Keratinocyte (primary cell): ENCODE results near the gene HOXD1. TPM values are rescaled to one million over a fixed set of nuclear protein-coding genes. Genes with fewer than 3 reads are reported as not detected.

Source experiments
- DNase-seq: peaks from one replicate; pipeline ENCODE4 v3.0.0-alpha.2; 2011; ENCODE audit warnings: low read depth, missing footprints, low spot score
- FAIRE-seq: peaks from 2 replicates; lab custom pipeline; 2011; peaks lifted over from hg19 to GRCh38; lab: Jason Lieb, UNC
- H2AFZ ChIP-seq: 2 replicates; pipeline ENCODE4 v1.6.0; 2012; ENCODE audit warnings: low read length, control low read depth, inconsistent platforms; ENCODE audit not compliant: control insufficient read depth
- H3K27ac ChIP-seq: 2 replicates; pipeline ENCODE4 v1.5.1; 2011; ENCODE audit warnings: low read length; ENCODE audit not compliant: control insufficient read depth, insufficient read depth
- H3K27me3 ChIP-seq: 3 replicates; pipeline ENCODE4 v1.6.0; 2011; ENCODE audit warnings: low read length; ENCODE audit not compliant: control insufficient read depth, insufficient read depth; ENCODE audit errors: extremely low read depth
- H3K36me3 ChIP-seq, 2 experiments: 2 replicates in 1 of 2; 3 replicates in 1 of 2; pipeline ENCODE4 v1.5.1; 2011; ENCODE audit warnings: low read length in 2 of 2, mild to moderate bottlenecking in 1 of 2; ENCODE audit not compliant: control insufficient read depth in 2 of 2, insufficient read depth in 2 of 2; ENCODE audit errors: extremely low read depth in 1 of 2
- H3K4me1 ChIP-seq: 3 replicates; pipeline ENCODE4 v1.5.1; 2011; ENCODE audit warnings: low read length; ENCODE audit not compliant: control insufficient read depth, insufficient read depth; ENCODE audit errors: extremely low read depth
- H3K4me2 ChIP-seq: 3 replicates; pipeline ENCODE4 v1.6.0; 2011; ENCODE audit warnings: low read depth, low read length; ENCODE audit not compliant: control insufficient read depth, insufficient read depth; ENCODE audit errors: extremely low read depth
- H3K4me3 ChIP-seq, 3 experiments: fragments of 200-600 bp in 1 of 3; sonication (generic) in 1 of 3; 2 replicates in 2 of 3; 3 replicates in 1 of 3; pipeline ENCODE4 v1.5.1; 2011 to 2016; ENCODE audit warnings: low read length in 3 of 3, mild to moderate bottlenecking in 3 of 3, control low read depth in 2 of 3, inconsistent platforms in 1 of 3, low read depth in 1 of 3, mixed read lengths in 1 of 3, mixed run types in 1 of 3, moderate library complexity in 1 of 3; ENCODE audit not compliant: control insufficient read depth in 2 of 3, insufficient read depth in 2 of 3; ENCODE audit errors: extremely low read depth in 1 of 3
- H3K79me2 ChIP-seq: 2 replicates; pipeline ENCODE4 v1.6.0; 2012; ENCODE audit warnings: low read length; ENCODE audit not compliant: control insufficient read depth, insufficient read depth
- H3K9ac ChIP-seq: 3 replicates; pipeline ENCODE4 v1.6.0; 2011; ENCODE audit warnings: low read length; ENCODE audit not compliant: control insufficient read depth, insufficient read depth; ENCODE audit errors: extremely low read depth
- H3K9me1 ChIP-seq: 3 replicates; pipeline ENCODE4 v1.6.0; 2011; ENCODE audit warnings: low read length; ENCODE audit not compliant: control insufficient read depth, insufficient read depth; ENCODE audit errors: extremely low read depth
- H3K9me3 ChIP-seq: 2 replicates; pipeline ENCODE4 v1.5.1; 2012; ENCODE audit warnings: low read depth, low read length; ENCODE audit not compliant: control insufficient read depth
- H4K20me1 ChIP-seq: 3 replicates; pipeline ENCODE4 v1.6.0; 2011; ENCODE audit warnings: low read length; ENCODE audit not compliant: control insufficient read depth, insufficient read depth; ENCODE audit errors: extremely low read depth
- EZH2 ChIP-seq: IDR thresholded peaks from one replicate; pipeline ENCODE4 v1.6.1; 2012; ENCODE audit warnings: inconsistent platforms, mild to moderate bottlenecking, low read length, moderate library complexity
- dilution Hi-C: fragments of 300-500 bp; cut with MboI; formaldehyde crosslinking; loops from one replicate; pipeline ENCODE4 v1.7.0; 2020; ENCODE audit warnings: low sequenced_read_pairs; ENCODE audit not compliant: extremely low pct_ligation_motif_present
- polyA plus RNA-seq, 5 experiments: library from polyadenylated mRNA; depleted of rRNA in 3 of 5; stranded (reverse) in 3 of 5; stranded (forward) in 1 of 5; unstranded in 1 of 5; fragments of >200 nt; gene quantifications; 1 replicate in 1 of 5; 2 replicates in 3 of 5; 3 replicates in 1 of 5; pipeline versions ENCODE4 v1.2.1 to v1.2.3, GENCODE V29; 2011 to 2012; ENCODE audit warnings: missing spikeins in 2 of 5, low read depth in 1 of 5, low replicate concordance in 1 of 5
- TF ChIP-seq, protein P1 (sequence below), 3 experiments: IDR thresholded peaks in 1 of 3; conservative IDR thresholded peaks in 1 of 3; optimal IDR thresholded peaks in 1 of 3; 2 replicates in 2 of 3; 3 replicates in 1 of 3; pipeline versions ENCODE3 to v1.5.1; 2011; ENCODE audit warnings: low read length in 3 of 3, mild to moderate bottlenecking in 3 of 3, moderate library complexity in 2 of 3, control low read depth in 1 of 3, inconsistent platforms in 1 of 3; ENCODE audit not compliant: insufficient read depth in 2 of 3; ENCODE audit errors: extremely low read depth in 1 of 3

HOXD1 gene
- polyA plus RNA-seq, 1 donor (not counting 4 experiments of a cell fraction or from before 2014, with no cell fraction given): not detected

DNA sequence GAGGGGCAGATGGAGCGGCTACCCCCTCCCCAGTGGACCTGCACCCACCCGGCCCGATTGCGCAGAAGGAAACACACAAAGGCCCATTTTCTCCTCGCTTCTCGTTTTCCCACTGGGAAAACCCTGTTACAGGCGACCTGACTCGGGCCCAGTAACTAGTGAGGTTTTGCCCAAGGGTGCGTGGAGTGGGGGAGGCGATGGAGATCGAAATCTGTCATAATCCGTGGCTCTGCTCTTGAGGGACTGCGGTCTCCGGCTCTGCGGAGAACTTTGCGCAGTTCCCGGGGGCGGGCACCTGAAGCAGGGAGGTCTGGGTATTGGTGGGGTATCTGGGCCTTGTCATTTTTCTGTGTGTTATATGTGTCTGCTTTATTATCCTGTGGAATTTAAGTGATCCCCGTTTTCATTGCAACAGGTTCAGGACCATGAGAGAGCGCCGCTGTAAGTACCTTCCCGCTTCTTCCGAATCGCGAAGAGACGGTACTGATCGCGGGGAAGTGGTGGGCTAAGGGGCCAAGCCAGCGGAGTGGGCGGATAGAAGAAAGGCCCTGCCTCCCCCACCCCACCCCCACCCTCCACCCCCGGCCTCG is 41.2 kb upstream of the HOXD1 start:
- no peak overlapping the region for H2AFZ ChIP-seq
- no peaks in the 10 kb centered on the region for H3K79me2 ChIP-seq
- no peak overlapping the region for H3K27ac ChIP-seq
- H3K4me2 ChIP-seq: no peak overlapping the region
- H4K20me1 ChIP-seq: no peaks in the 10 kb centered on the region
- no peak overlapping the region for H3K9ac ChIP-seq
- no peaks in the 10 kb centered on the region for H3K36me3 ChIP-seq
- FAIRE-seq (no peak), DNase-seq (no peak)
- H3K4me1 ChIP-seq: no peaks in the 10 kb centered on the region
- TF ChIP-seq, protein P1, sequence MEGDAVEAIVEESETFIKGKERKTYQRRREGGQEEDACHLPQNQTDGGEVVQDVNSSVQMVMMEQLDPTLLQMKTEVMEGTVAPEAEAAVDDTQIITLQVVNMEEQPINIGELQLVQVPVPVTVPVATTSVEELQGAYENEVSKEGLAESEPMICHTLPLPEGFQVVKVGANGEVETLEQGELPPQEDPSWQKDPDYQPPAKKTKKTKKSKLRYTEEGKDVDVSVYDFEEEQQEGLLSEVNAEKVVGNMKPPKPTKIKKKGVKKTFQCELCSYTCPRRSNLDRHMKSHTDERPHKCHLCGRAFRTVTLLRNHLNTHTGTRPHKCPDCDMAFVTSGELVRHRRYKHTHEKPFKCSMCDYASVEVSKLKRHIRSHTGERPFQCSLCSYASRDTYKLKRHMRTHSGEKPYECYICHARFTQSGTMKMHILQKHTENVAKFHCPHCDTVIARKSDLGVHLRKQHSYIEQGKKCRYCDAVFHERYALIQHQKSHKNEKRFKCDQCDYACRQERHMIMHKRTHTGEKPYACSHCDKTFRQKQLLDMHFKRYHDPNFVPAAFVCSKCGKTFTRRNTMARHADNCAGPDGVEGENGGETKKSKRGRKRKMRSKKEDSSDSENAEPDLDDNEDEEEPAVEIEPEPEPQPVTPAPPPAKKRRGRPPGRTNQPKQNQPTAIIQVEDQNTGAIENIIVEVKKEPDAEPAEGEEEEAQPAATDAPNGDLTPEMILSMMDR (optimal IDR thresholded peaks at IDR 0.05 in 1 of 3, IDR thresholded peaks at IDR 0.05 in 1 of 3, conservative IDR thresholded peaks at IDR 0.05 in 1 of 3; ENCODE audit: extremely low read depth in 1 of 3, insufficient read depth in 2 of 3, low read length in 3 of 3): no peak
- TF ChIP-seq EZH2: no peak
- H3K4me3 ChIP-seq: no peak overlapping the region
- dilution Hi-C loops: no loop called here
- H3K9me1 ChIP-seq: no peaks in the 10 kb centered on the region
- H3K9me3 ChIP-seq: no peaks in the 10 kb centered on the region
- peaks cover 80% of the 10 kb centered on the region for H3K27me3 ChIP-seq

DNA sequence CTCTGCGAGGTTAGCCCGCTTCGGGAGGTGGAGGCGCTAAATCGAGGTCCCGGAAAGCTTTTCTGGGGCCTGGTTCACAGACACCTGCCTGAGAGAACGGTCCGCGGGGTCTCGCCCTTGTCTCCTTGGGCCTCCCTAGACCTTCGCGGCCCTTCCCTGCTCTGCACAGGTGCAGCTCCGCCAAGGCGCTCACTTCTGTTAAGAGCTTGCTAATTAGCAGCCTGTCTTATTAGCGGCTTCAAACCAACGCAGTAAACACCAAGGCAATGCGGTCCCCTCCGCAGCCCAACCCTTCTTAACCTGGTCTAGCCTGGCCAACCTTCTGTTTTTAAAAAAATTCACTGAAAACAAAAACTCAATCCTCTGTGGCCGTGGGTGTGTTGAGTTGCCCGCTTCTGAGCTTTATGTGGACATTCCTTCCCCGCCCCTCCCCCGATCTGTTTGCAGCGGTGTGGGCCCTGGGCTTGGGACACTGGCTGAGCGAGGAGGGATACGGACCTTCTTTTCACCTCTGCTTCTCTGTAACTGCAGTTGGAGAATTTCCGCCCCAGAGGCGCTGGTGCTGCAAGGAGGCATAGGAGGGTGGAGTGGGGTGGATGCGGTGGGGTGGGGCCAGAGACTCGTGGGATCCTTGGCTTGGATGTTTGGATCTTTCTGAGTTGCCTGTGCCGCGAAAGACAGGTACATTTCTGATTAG is 40.5 kb upstream of the HOXD1 start:
- DNase-seq (no peak), FAIRE-seq (no peak)
- no peak overlapping the region for H3K4me2 ChIP-seq
- H3K79me2 ChIP-seq: no peaks in the 10 kb centered on the region
- H3K36me3 ChIP-seq: no peaks in the 10 kb centered on the region
- H4K20me1 ChIP-seq: no peaks in the 10 kb centered on the region
- no peak overlapping the region for H2AFZ ChIP-seq
- no peaks in the 10 kb centered on the region for H3K9me3 ChIP-seq
- H3K9me1 ChIP-seq: no peaks in the 10 kb centered on the region
- dilution Hi-C loops: no loop called here
- no peaks in the 10 kb centered on the region for H3K4me1 ChIP-seq
- H3K9ac ChIP-seq: no peak overlapping the region
- H3K27me3 ChIP-seq: peaks cover 85% of the 10 kb centered on the region
- H3K27ac ChIP-seq: no peak overlapping the region
- TF ChIP-seq EZH2: peak; percentile 80
- TF ChIP-seq, protein P1 (optimal IDR thresholded peaks at IDR 0.05 in 1 of 3, IDR thresholded peaks at IDR 0.05 in 1 of 3, conservative IDR thresholded peaks at IDR 0.05 in 1 of 3; ENCODE audit: extremely low read depth in 1 of 3, insufficient read depth in 2 of 3, low read length in 3 of 3): no peak
- no peak overlapping the region for H3K4me3 ChIP-seq
